ENCODE measurements around the gene NACA. TPM values are rescaled to one million over a fixed set of nuclear protein-coding genes. Genes with fewer than 3 reads are reported as not detected.

The NACA gene
- total and polyA plus RNA-seq, 4 donors = 575 to 2,977 (median 1,095) TPM

- intact Hi-C loops (cut with DNase I) = loop anchor here in 1 of 2 donors (10.0 kb wide), 1 partner anchor 77 kb away; the partner anchor contains the start of gene ATP5F1B
- Histone ChIP-seq H3K27ac (ENCODE audit: low read depth in 1 of 2, low read length in 2 of 2) (no peak overlapping the region), H3K4me1 (ENCODE audit: control insufficient read depth in 1 of 2, insufficient read depth in 2 of 2, low read length in 2 of 2) (peaks cover 0 to 7% of the 10 kb centered on the region in 2 donors), H3K9me3 (ENCODE audit: control insufficient read depth, low read length) (no peaks in the 10 kb centered on the region), H3K4me3 (ENCODE audit: low read length in 2 of 2) (no peak overlapping the region), H3K27me3 (ENCODE audit: control insufficient read depth in 1 of 2, insufficient read depth in 2 of 2, low read length in 1 of 2) (no peaks in the 10 kb centered on the region), H3K36me3 (ENCODE audit: control insufficient read depth in 1 of 2, insufficient read depth in 2 of 2, low read length in 1 of 2) (no peaks in the 10 kb centered on the region)
- WGBS, 2 donors = 22 to 31% methylated on average over 2 of the region's 2 CpGs
- ATAC-seq (ENCODE audit: low FRiP score) (no peak), DNase-seq (no peak)
Observed at GRCh38 chr12:56721721-56722120, 3.4 kb downstream of the NACA start.

- no peak for ATAC-seq (ENCODE audit: low FRiP score)
- peaks cover 0 to 7% of the 10 kb centered on the region in 2 donors for H3K4me1 ChIP-seq (ENCODE audit: control insufficient read depth in 1 of 2, insufficient read depth in 2 of 2, low read length in 2 of 2)
- intact Hi-C loops (cut with DNase I) = loop anchor here in 1 of 2 donors (10.0 kb wide), 1 partner anchor 76 kb away; the partner anchor contains the start of gene ATP5F1B
- H3K9me3 ChIP-seq (ENCODE audit: control insufficient read depth, low read length) = no peaks in the 10 kb centered on the region
- H3K27ac ChIP-seq (ENCODE audit: low read depth in 1 of 2, low read length in 2 of 2) = no peak overlapping the region
- peak in 1 of 2 donors; percentile 25 for DNase-seq
- 62 to 66% methylated on average over 2 of the region's 2 CpGs for WGBS, 2 donors
- no peaks in the 10 kb centered on the region for H3K36me3 ChIP-seq (ENCODE audit: control insufficient read depth in 1 of 2, insufficient read depth in 2 of 2, low read length in 1 of 2)
- H3K4me3 ChIP-seq (ENCODE audit: low read length in 2 of 2) = no peak overlapping the region
- H3K27me3 ChIP-seq (ENCODE audit: control insufficient read depth in 1 of 2, insufficient read depth in 2 of 2, low read length in 1 of 2) = no peaks in the 10 kb centered on the region
Observed at GRCh38 chr12:56721216-56721615, 3.9 kb downstream of the NACA start.

GRCh38 chr12:56720731-56721151 is 4.4 kb downstream of the NACA start:
- 82 to 87% methylated on average over 1 of the region's 1 CpG for WGBS, 2 donors

GRCh38 chr12:56719056-56719455 is 6.0 kb downstream of the NACA start:
- no peaks in the 10 kb centered on the region for H3K27me3 ChIP-seq (ENCODE audit: control insufficient read depth in 1 of 2, insufficient read depth in 2 of 2, low read length in 1 of 2)
- H3K4me3 ChIP-seq (ENCODE audit: low read length in 2 of 2) = no peak overlapping the region
- no peak for ATAC-seq (ENCODE audit: low FRiP score)
- intact Hi-C loops (cut with DNase I) = no loop called here
- H3K4me1 ChIP-seq (ENCODE audit: control insufficient read depth in 1 of 2, insufficient read depth in 2 of 2, low read length in 2 of 2) = peaks cover 0 to 7% of the 10 kb centered on the region in 2 donors
- H3K36me3 ChIP-seq (ENCODE audit: control insufficient read depth in 1 of 2, insufficient read depth in 2 of 2, low read length in 1 of 2) = peaks cover 2% of the 10 kb centered on the region in 2 donors
- H3K9me3 ChIP-seq (ENCODE audit: control insufficient read depth, low read length) = no peaks in the 10 kb centered on the region
- H3K27ac ChIP-seq (ENCODE audit: low read depth in 1 of 2, low read length in 2 of 2) = no peak overlapping the region
- DNase-seq = no peak

More at GRCh38 chr12:56720731-56721151, 4.4 kb downstream of the NACA start:
- Histone ChIP-seq H3K36me3 (ENCODE audit: control insufficient read depth in 1 of 2, insufficient read depth in 2 of 2, low read length in 1 of 2) (peaks cover 0 to under 1% of the 10 kb centered on the region in 2 donors), H3K27ac (ENCODE audit: low read depth in 1 of 2, low read length in 2 of 2) (no peak overlapping the region), H3K9me3 (ENCODE audit: control insufficient read depth, low read length) (no peaks in the 10 kb centered on the region), H3K4me1 (ENCODE audit: control insufficient read depth in 1 of 2, insufficient read depth in 2 of 2, low read length in 2 of 2) (peaks cover 0 to 7% of the 10 kb centered on the region in 2 donors), H3K4me3 (ENCODE audit: low read length in 2 of 2) (no peak overlapping the region), H3K27me3 (ENCODE audit: control insufficient read depth in 1 of 2, insufficient read depth in 2 of 2, low read length in 1 of 2) (no peaks in the 10 kb centered on the region)
- intact Hi-C loops (cut with DNase I) = loop anchor here in 1 of 2 donors (10.0 kb wide), 1 partner anchor 76 kb away; the partner anchor contains the start of gene ATP5F1B
- ATAC-seq (ENCODE audit: low FRiP score) = no peak
- peak in 1 of 2 donors; percentile 15 for DNase-seq

GRCh38 chr12:56718636-56719035 is 6.5 kb downstream of the NACA start:
- no peak overlapping the region for H3K27ac ChIP-seq (ENCODE audit: low read depth in 1 of 2, low read length in 2 of 2)
- DNase-seq (peak in 1 of 2 donors; percentile 11), ATAC-seq (ENCODE audit: low FRiP score) (no peak)
- H3K4me1 ChIP-seq (ENCODE audit: control insufficient read depth in 1 of 2, insufficient read depth in 2 of 2, low read length in 2 of 2) = peaks cover 0 to 7% of the 10 kb centered on the region in 2 donors
- 67 to 68% methylated on average over 4 of the region's 4 CpGs for WGBS, 2 donors
- H3K27me3 ChIP-seq (ENCODE audit: control insufficient read depth in 1 of 2, insufficient read depth in 2 of 2, low read length in 1 of 2) = no peaks in the 10 kb centered on the region
- intact Hi-C loops (cut with DNase I) = no loop called here
- peaks cover 3 to 5% of the 10 kb centered on the region in 2 donors for H3K36me3 ChIP-seq (ENCODE audit: control insufficient read depth in 1 of 2, insufficient read depth in 2 of 2, low read length in 1 of 2)
- H3K4me3 ChIP-seq (ENCODE audit: low read length in 2 of 2) = no peak overlapping the region
- no peaks in the 10 kb centered on the region for H3K9me3 ChIP-seq (ENCODE audit: control insufficient read depth, low read length)

- H3K36me3 ChIP-seq (ENCODE audit: control insufficient read depth in 1 of 2, insufficient read depth in 2 of 2, low read length in 1 of 2) = peaks cover 6 to 8% of the 10 kb centered on the region in 2 donors
- ATAC-seq (ENCODE audit: low FRiP score) (no peak), DNase-seq (peak in 1 of 2 donors; percentile 7)
- no peaks in the 10 kb centered on the region for H3K9me3 ChIP-seq (ENCODE audit: control insufficient read depth, low read length)
- peaks cover 0 to 7% of the 10 kb centered on the region in 2 donors for H3K4me1 ChIP-seq (ENCODE audit: control insufficient read depth in 1 of 2, insufficient read depth in 2 of 2, low read length in 2 of 2)
- no peak overlapping the region for H3K27ac ChIP-seq (ENCODE audit: low read depth in 1 of 2, low read length in 2 of 2)
- no peaks in the 10 kb centered on the region for H3K27me3 ChIP-seq (ENCODE audit: control insufficient read depth in 1 of 2, insufficient read depth in 2 of 2, low read length in 1 of 2)
- WGBS, 2 donors = 100% methylated on average over 1 of the region's 1 CpG
- intact Hi-C loops (cut with DNase I) = no loop called here
- H3K4me3 ChIP-seq (ENCODE audit: low read length in 2 of 2) = no peak overlapping the region
Observed at GRCh38 chr12:56718149-56718548, 7.0 kb downstream of the NACA start.

GRCh38 chr12:56716933-56717880 is 7.9 kb downstream of the NACA start:
- peak in 1 of 2 donors; percentile 25 for DNase-seq

GRCh38 chr12:56716458-56716857 is 8.6 kb downstream of the NACA start:
- no peak overlapping the region for H3K4me3 ChIP-seq (ENCODE audit: low read length in 2 of 2)
- peaks cover 0 to 7% of the 10 kb centered on the region in 2 donors for H3K4me1 ChIP-seq (ENCODE audit: control insufficient read depth in 1 of 2, insufficient read depth in 2 of 2, low read length in 2 of 2)
- ATAC-seq (ENCODE audit: low FRiP score) (no peak), DNase-seq (peak in 1 of 2 donors; percentile 21)
- WGBS, 2 donors = 78 to 100% methylated on average over 1 of the region's 1 CpG
- H3K9me3 ChIP-seq (ENCODE audit: control insufficient read depth, low read length) = no peaks in the 10 kb centered on the region
- no peak overlapping the region for H3K27ac ChIP-seq (ENCODE audit: low read depth in 1 of 2, low read length in 2 of 2)
- peaks cover 8 to 17% of the 10 kb centered on the region in 2 donors for H3K36me3 ChIP-seq (ENCODE audit: control insufficient read depth in 1 of 2, insufficient read depth in 2 of 2, low read length in 1 of 2)
- intact Hi-C loops (cut with DNase I) = no loop called here
- H3K27me3 ChIP-seq (ENCODE audit: control insufficient read depth in 1 of 2, insufficient read depth in 2 of 2, low read length in 1 of 2) = no peaks in the 10 kb centered on the region

More at GRCh38 chr12:56716933-56717880, 7.9 kb downstream of the NACA start:
- peaks cover 0 to 7% of the 10 kb centered on the region in 2 donors for H3K4me1 ChIP-seq (ENCODE audit: control insufficient read depth in 1 of 2, insufficient read depth in 2 of 2, low read length in 2 of 2)
- peaks cover 8 to 15% of the 10 kb centered on the region in 2 donors for H3K36me3 ChIP-seq (ENCODE audit: control insufficient read depth in 1 of 2, insufficient read depth in 2 of 2, low read length in 1 of 2)
- 85 to 92% methylated on average over 4 of the region's 4 CpGs for WGBS, 2 donors
- no peaks in the 10 kb centered on the region for H3K27me3 ChIP-seq (ENCODE audit: control insufficient read depth in 1 of 2, insufficient read depth in 2 of 2, low read length in 1 of 2)
- H3K4me3 ChIP-seq (ENCODE audit: low read length in 2 of 2) = no peak overlapping the region
- no peak overlapping the region for H3K27ac ChIP-seq (ENCODE audit: low read depth in 1 of 2, low read length in 2 of 2)
- no peaks in the 10 kb centered on the region for H3K9me3 ChIP-seq (ENCODE audit: control insufficient read depth, low read length)
- intact Hi-C loops (cut with DNase I) = no loop called here
- ATAC-seq (ENCODE audit: low FRiP score) = no peak

All from aorta (tissue), 5 donors.